KBM-7 (cell line): ENCODE measurements around the gene GALNTL6.

Source experiments
- DNase-seq: peaks from one replicate; pipeline ENCODE4 v3.0.0-alpha.2; 2015
- in situ Hi-C: fragments of 300-500 bp; cut with MboI; formaldehyde crosslinking; loops from 2 replicates; pipeline ENCODE4 v1.14.3; 2020; ENCODE audit warnings: low sequenced_read_pairs, low pct_unique_long_range_greater_than_20kb, mixed read lengths

Gene GALNTL6

GRCh38 chr4:172578712-172579111 is 765.5 kb downstream of the GALNTL6 start:
- no peak for DNase-seq
- in situ Hi-C loops: no loop called here

DNA sequence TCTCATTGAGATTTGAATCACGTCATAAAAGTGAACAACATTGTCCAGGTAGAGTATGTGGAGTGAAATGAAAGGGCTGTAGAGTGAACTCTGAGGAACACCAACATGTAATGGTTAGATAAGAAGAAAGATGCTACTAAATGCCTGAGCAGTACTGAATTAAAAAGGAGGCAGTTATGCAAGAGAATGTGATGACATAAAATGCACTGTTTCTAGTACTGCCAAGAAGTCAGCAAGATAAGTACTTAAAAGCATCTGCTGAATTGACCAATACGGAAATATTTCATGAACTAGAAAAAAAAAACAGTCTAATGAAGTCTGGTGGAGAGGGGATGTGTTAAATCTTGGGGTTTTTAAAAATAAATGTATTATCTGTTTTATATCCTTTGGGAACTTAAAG is 771.6 kb downstream of the GALNTL6 start:
- in situ Hi-C loops: no loop called here
- no peak for DNase-seq

- in situ Hi-C loops: no loop called here
- no peak for DNase-seq
These were observed 783.0 kb downstream of the GALNTL6 start for GRCh38 chr4:172596206-172596605.

- in situ Hi-C loops: no loop called here
- DNase-seq: no peak
These were observed 786.4 kb downstream of the GALNTL6 start for GRCh38 chr4:172599554-172599953.

- no peak for DNase-seq
- in situ Hi-C loops: no loop called here
These were observed 788.0 kb downstream of the GALNTL6 start for GRCh38 chr4:172601195-172601594.

DNA sequence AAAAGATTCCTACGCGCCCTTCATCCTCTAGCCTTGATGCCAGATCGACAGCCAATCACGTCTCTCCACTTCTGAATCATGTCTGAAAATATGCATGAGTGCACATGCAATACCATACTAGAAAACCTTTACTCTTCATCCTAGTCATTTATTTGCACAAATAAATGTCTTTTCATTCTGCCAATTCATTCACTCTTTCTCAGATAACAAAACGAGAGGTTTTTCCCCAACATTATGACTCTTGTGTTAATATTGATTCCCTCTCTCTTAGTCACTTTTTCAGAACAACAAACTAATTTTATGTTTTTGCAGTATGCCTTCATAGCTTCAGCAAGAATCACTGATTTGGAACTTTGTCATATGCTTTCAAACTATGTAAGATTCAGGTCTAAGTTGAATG is 806.0 kb downstream of the GALNTL6 start:
- in situ Hi-C loops: no loop called here
- no peak for DNase-seq

DNA sequence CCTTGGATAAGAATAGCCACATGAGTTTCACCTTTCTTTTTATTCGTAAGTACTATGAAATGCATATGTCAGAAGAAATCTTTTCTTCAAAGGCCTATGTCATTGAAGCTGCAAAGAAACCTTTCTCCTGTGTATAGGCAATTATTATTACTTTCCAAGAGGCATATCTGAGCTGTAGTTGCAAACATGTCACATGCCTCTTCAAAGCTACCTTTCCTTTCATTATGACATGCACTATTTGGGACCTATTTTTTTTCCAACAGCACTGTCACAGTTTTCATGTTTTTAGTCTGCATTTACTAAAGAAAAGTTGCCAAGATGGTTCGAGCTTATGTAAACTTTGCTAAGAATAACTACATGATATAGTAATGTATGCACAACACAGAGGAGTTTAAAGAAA is 806.6 kb downstream of the GALNTL6 start:
- DNase-seq: no peak
- in situ Hi-C loops: no loop called here

DNA sequence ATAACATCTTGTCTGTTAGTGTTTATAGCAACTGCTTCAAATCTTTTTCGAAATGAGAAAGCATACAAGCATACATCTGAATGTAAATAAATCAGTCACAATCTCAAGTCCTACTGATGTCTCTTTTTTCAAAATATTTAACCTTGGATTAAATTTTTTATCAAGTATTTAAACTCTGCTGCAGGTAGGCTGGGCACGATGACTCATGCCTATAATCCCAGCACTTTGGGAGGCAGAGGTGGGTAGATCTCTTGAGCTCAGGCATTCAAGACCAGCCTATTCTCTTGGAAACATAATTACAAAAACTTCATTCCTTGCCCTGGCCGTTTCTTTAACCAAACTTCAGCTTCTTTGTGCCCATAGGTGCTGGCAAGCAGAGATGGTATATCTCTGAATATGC is 815.1 kb downstream of the GALNTL6 start:
- in situ Hi-C loops: no loop called here
- DNase-seq: no peak

- DNase-seq: no peak
- in situ Hi-C loops: no loop called here
These were observed 817.1 kb downstream of the GALNTL6 start for GRCh38 chr4:172630280-172630679.

- DNase-seq: no peak
- in situ Hi-C loops: no loop called here
These were observed 818.6 kb downstream of the GALNTL6 start for GRCh38 chr4:172631832-172632231.

GRCh38 chr4:172648471-172648870 is 835.3 kb downstream of the GALNTL6 start:
- DNase-seq: no peak
- in situ Hi-C loops: no loop called here

- DNase-seq: no peak
- in situ Hi-C loops: no loop called here
These were observed 835.9 kb downstream of the GALNTL6 start for GRCh38 chr4:172649143-172649542.

GRCh38 chr4:172650758-172651530 is 837.7 kb downstream of the GALNTL6 start:
- in situ Hi-C loops: no loop called here
- DNase-seq: no peak

DNA sequence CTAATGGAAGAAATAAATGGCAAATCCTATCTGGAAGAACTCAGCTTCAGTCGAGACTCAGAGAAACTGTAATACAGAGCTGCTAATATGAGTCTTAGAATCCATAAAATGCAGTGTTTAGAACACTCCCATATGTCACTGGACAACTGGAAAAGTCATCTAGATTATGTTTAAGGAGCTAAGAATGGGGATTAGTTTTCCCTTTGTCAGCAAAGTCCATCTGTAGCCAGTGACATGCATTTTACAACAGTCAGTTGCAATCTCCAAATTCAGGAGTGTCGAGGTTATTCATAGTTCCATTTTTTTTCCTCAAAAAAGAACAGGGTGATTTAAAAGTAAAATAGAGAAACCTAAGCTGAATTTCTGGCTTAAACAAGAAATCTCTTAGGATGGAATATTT is 838.8 kb downstream of the GALNTL6 start:
- in situ Hi-C loops: no loop called here
- DNase-seq: no peak

DNA sequence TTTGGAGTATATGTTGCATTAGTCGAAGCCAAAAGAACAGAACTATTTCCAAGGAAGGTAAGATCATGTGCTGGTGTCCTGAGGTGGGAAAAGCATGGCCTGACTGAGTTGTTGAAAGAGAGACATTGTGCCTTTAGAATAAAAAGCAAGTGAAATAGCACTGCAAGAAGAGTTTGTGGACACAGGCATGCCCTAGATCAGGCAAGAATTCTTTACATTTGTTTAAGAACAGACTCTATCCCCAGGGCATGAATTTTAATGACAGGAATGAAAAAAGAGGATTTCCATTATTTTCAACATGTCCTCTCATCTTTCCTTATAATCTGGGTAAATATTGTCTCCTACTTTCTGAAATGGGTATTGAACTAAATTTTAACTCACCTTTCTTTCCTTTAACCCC is 839.2 kb downstream of the GALNTL6 start:
- DNase-seq: no peak
- in situ Hi-C loops: no loop called here

DNA sequence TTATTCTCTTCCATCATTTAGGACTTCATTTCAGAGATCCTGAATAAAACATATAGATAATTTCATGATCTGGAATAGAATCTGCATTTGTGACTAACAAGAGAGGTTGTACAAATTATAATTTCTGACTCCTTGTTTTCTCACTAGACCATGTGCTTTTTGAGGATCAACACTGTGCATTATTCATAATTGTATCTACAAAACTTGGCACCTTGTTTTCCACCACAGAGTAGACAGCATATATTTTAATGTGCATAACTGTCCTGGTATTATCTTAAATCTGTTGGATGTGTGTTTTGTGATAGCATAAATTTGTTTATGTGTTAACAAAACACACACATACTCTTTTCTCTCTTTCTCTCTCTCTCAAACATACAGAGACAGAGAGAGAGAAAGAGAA is 840.5 kb downstream of the GALNTL6 start:
- in situ Hi-C loops: no loop called here
- DNase-seq: no peak

DNA sequence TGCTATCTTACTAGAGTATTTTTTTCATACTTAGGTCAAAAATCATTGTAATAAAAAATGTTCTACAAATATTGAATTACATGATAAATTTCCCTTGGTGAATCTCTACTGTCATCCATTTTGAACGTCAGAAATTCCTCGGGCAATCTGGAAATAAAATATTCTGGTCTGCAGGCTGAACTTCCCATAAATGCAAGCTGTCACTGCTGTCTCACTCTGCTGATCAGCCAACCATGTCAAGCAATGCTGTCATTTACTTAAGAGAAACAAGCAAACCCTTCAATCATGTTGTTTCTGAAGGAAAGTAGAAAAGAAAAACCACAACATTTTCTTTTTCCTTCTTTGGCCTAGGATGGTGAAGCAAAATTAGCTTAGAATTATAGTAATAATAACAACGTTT is 841.3 kb downstream of the GALNTL6 start:
- in situ Hi-C loops: no loop called here
- no peak for DNase-seq

DNA sequence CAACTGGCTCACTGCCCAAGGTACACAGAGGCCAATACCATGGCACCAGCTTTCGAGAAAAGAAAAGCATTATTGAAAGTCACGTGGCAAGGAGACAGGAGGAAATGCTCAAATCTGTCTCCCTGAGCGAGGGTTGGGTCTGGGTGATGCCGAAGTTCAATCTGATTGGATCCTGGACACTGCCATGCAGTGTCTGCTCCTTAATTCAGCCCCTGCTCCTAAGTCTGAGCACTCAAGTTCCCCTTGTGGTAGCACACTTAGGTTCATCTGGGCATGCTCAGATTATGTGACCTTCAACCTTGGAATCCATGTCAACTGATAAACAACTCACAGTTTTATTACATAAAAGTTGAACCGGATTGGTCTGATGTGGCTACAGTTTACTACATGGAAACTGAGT is 842.9 kb downstream of the GALNTL6 start:
- no peak for DNase-seq
- in situ Hi-C loops: no loop called here

GRCh38 chr4:172657081-172657480 is 843.9 kb downstream of the GALNTL6 start:
- no peak for DNase-seq
- in situ Hi-C loops: no loop called here

DNA sequence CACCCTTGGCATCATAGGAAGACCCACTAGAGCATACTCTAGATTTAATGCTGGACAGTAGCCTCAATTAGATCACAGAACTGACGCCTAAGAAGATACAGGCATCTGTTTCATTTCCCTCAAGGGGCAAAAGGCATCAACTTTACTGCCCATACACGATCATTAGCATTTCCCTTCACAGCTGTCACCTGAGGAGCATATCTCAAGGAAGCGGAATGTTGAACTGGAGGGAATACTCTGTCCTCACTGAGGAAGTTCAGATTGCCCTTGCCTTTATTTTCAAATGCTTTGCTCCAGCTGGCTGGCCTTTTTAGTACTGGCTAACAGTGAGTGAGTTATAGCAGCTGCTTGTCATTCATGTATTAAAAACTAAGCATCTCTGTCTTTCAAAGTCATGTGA is 847.0 kb downstream of the GALNTL6 start:
- no peak for DNase-seq
- in situ Hi-C loops: no loop called here

GRCh38 chr4:172662113-172662512 is 848.9 kb downstream of the GALNTL6 start:
- in situ Hi-C loops: no loop called here
- no peak for DNase-seq
